Trophoblast cell (in vitro differentiated cells and primary cell): ENCODE data around the gene ARHGAP6.

Source experiments
- DNase-seq, 2 donors: peaks; one replicate each; pipeline ENCODE4 v3.0.0-alpha.2; 2016
- H2AFZ ChIP-seq: 2 replicates; pipeline ENCODE4 v1.6.1; 2013; ENCODE audit warnings: low read length, moderate library complexity, mild to moderate bottlenecking; ENCODE audit not compliant: insufficient read depth, poor library complexity
- H2AK5ac ChIP-seq: 2 replicates; pipeline ENCODE4 v1.6.1; 2013; ENCODE audit warnings: mild to moderate bottlenecking, low read length
- H2BK120ac ChIP-seq: 2 replicates; pipeline ENCODE4 v1.6.1; 2013; ENCODE audit warnings: low read length, mild to moderate bottlenecking, moderate library complexity; ENCODE audit not compliant: insufficient read depth, poor library complexity
- H2BK12ac ChIP-seq: 2 replicates; pipeline ENCODE4 v1.6.1; 2013; ENCODE audit warnings: mild to moderate bottlenecking, low read length, moderate library complexity
- H2BK5ac ChIP-seq: 2 replicates; pipeline ENCODE4 v1.6.1; 2013; ENCODE audit warnings: low read length, low read depth, moderate library complexity, mild to moderate bottlenecking; ENCODE audit not compliant: poor library complexity
- H3K14ac ChIP-seq: 2 replicates; pipeline ENCODE4 v1.6.1; 2013; ENCODE audit warnings: mild to moderate bottlenecking, low read length
- H3K18ac ChIP-seq: 2 replicates; pipeline ENCODE4 v1.6.1; 2013; ENCODE audit warnings: mild to moderate bottlenecking, low read length
- H3K23ac ChIP-seq: 2 replicates; pipeline ENCODE4 v1.6.1; 2013; ENCODE audit warnings: low read length
- H3K27ac ChIP-seq: 2 replicates; pipeline ENCODE4 v1.5.1; 2013; ENCODE audit warnings: low read depth, mild to moderate bottlenecking, inconsistent platforms, low read length, moderate library complexity
- H3K27me3 ChIP-seq: 2 replicates; pipeline ENCODE4 v1.6.1; 2013; ENCODE audit warnings: inconsistent platforms, mild to moderate bottlenecking, low read length, moderate library complexity; ENCODE audit not compliant: insufficient read depth
- H3K36me3 ChIP-seq, 2 experiments: 1 replicate in 1 of 2; 2 replicates in 1 of 2; pipeline ENCODE4 v1.6.1; 2013; ENCODE audit warnings: low read length in 2 of 2, mild to moderate bottlenecking in 2 of 2, moderate library complexity in 1 of 2; ENCODE audit not compliant: insufficient read depth in 2 of 2, control insufficient read depth in 1 of 2
- H3K4ac ChIP-seq: 2 replicates; pipeline ENCODE4 v1.6.1; 2013; ENCODE audit warnings: low read depth, mild to moderate bottlenecking, low read length, moderate library complexity
- H3K4me1 ChIP-seq, 2 experiments: 1 replicate in 1 of 2; 2 replicates in 1 of 2; pipeline ENCODE4 v1.6.1; 2013; ENCODE audit warnings: low read length in 2 of 2, mild to moderate bottlenecking in 2 of 2, moderate library complexity in 1 of 2; ENCODE audit not compliant: insufficient read depth in 2 of 2, control insufficient read depth in 1 of 2
- H3K4me2 ChIP-seq: 2 replicates; pipeline ENCODE4 v1.6.1; 2013; ENCODE audit warnings: inconsistent platforms, mild to moderate bottlenecking, low read length, moderate library complexity
- H3K4me3 ChIP-seq: 2 replicates; pipeline ENCODE4 v1.5.1; 2013; ENCODE audit warnings: mild to moderate bottlenecking, low read depth, low read length, inconsistent platforms
- H3K79me1 ChIP-seq: one replicate; pipeline ENCODE4 v1.6.1; 2013; ENCODE audit warnings: low read length
- H3K79me2 ChIP-seq: 2 replicates; pipeline ENCODE4 v1.6.1; 2013; ENCODE audit warnings: low read length, mild to moderate bottlenecking; ENCODE audit not compliant: control insufficient read depth, insufficient read depth, poor library complexity
- H3K9ac ChIP-seq: 2 replicates; pipeline ENCODE4 v1.6.1; 2013; ENCODE audit warnings: mild to moderate bottlenecking, low read length
- H3K9me3 ChIP-seq: 2 replicates; pipeline ENCODE4 v1.6.1; 2013; ENCODE audit warnings: low read depth, mild to moderate bottlenecking, control low read depth, inconsistent platforms, low read length; ENCODE audit not compliant: insufficient read depth
- H4K12ac ChIP-seq: 2 replicates; pipeline ENCODE4 v1.6.1; 2013; ENCODE audit warnings: low read depth, mild to moderate bottlenecking, low read length, moderate library complexity
- H4K8ac ChIP-seq: 2 replicates; pipeline ENCODE4 v1.6.1; 2013; ENCODE audit warnings: low read depth, mild to moderate bottlenecking, low read length, moderate library complexity
- H4K91ac ChIP-seq: one replicate; pipeline ENCODE4 v1.6.1; 2013; ENCODE audit warnings: low read depth, mild to moderate bottlenecking, low read length, moderate library complexity
- WGBS: extraction: QIAGEN DNeasy Blood & Tissue Kit; methylation state at CpG from one replicate; pipeline ENCODE4 v1.1.7; 2013; ENCODE audit warnings: missing lambda C conversion rate; ENCODE audit not compliant: insufficient read length, insufficient coverage; ENCODE audit errors: extremely low coverage; 5-methylcytosine and 5-hydroxymethylcytosine counted together

ARHGAP6 gene

DNA sequence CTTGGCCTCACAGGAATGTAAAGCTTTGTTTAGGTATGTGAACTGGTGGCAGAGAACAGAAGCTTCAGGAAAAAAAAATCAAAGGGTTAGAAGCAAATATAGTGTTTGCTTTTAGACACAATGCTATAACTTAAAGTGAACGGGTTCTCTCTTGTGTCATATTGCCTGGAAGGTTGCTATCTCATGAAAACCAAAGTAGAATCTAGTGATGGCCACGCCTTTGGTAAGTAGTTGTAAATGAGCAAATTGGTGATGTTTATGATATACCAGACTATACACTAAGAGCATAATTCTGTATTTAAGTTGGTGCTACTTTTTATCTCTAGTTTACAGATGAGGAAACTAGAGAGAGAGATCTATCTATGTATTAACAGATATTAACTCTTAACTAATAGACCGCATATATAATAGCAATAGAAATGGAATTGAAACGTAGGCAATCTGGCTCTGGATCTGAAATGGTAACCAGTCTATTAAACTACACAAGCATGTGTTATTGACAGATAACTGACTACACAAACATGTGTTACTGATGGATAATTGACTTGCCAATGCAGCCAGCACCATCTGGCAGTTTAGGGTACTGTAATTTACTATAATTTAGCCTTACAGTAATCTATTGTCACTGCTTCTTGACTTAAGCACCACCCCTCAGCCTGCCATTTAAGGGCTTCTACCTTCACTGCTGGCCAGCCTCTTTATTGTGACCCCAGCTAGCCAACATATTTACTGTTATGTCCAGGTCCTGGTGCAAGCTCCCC, 513.7 kb downstream of the ARHGAP6 start:
- Histone ChIP-seq H4K91ac (no peak overlapping the region), H4K8ac (no peak overlapping the region), H2BK12ac (no peak overlapping the region), H3K4me2 (no peak overlapping the region), H3K4me1 (no peaks in the 10 kb centered on the region), H3K27ac (no peak overlapping the region), H3K4ac (no peak overlapping the region), H3K4me3 (no peak overlapping the region), H2AFZ (no peak overlapping the region), H3K79me2 (no peaks in the 10 kb centered on the region), H2AK5ac (no peak overlapping the region), H2BK120ac (no peak overlapping the region), H2BK5ac (no peak overlapping the region), H3K27me3 (no peaks in the 10 kb centered on the region), H4K12ac (no peak overlapping the region), H3K9ac (no peak overlapping the region), H3K9me3 (no peaks in the 10 kb centered on the region), H3K79me1 (no peaks in the 10 kb centered on the region), H3K18ac (no peak overlapping the region), H3K14ac (no peak overlapping the region), H3K36me3 (no peaks in the 10 kb centered on the region), H3K23ac (no peak overlapping the region)
- no peak for DNase-seq
- WGBS = no CpG with 5 or more reads among the region's 4 CpGs

GRCh38 chrX:11148401-11148800, 517.3 kb downstream of the ARHGAP6 start:
- Histone ChIP-seq H2AK5ac (no peak overlapping the region), H3K14ac (no peak overlapping the region), H2BK5ac (no peak overlapping the region), H2BK12ac (no peak overlapping the region), H4K12ac (no peak overlapping the region), H3K36me3 (no peaks in the 10 kb centered on the region), H3K4me1 (no peaks in the 10 kb centered on the region), H3K4ac (no peak overlapping the region), H2AFZ (no peak overlapping the region), H3K79me2 (no peaks in the 10 kb centered on the region), H3K18ac (no peak overlapping the region), H3K27ac (no peak overlapping the region), H3K4me2 (no peak overlapping the region), H4K91ac (no peak overlapping the region), H2BK120ac (no peak overlapping the region), H4K8ac (no peak overlapping the region), H3K9me3 (no peaks in the 10 kb centered on the region), H3K23ac (no peak overlapping the region), H3K9ac (no peak overlapping the region), H3K27me3 (no peaks in the 10 kb centered on the region), H3K79me1 (no peaks in the 10 kb centered on the region), H3K4me3 (no peak overlapping the region)
- no CpG with 5 or more reads among the region's 7 CpGs for WGBS
- no peak for DNase-seq

- no peak overlapping the region for H3K4me3 ChIP-seq
- no CpG with 5 or more reads among the region's 1 CpG for WGBS
These were observed 519.3 kb downstream of the ARHGAP6 start for GRCh38 chrX:11146411-11146810.

GRCh38 chrX:11143931-11144678, 521.6 kb downstream of the ARHGAP6 start:
- Histone ChIP-seq H3K4me3 (no peak overlapping the region), H3K4ac (no peak overlapping the region), H3K9ac (no peak overlapping the region), H3K27ac (no peak overlapping the region), H3K9me3 (no peaks in the 10 kb centered on the region), H3K36me3 (no peaks in the 10 kb centered on the region), H4K91ac (no peak overlapping the region), H4K12ac (no peak overlapping the region), H3K27me3 (no peaks in the 10 kb centered on the region), H2BK5ac (no peak overlapping the region), H3K79me2 (no peaks in the 10 kb centered on the region), H4K8ac (no peak overlapping the region), H3K23ac (no peak overlapping the region), H3K14ac (no peak overlapping the region), H2AFZ (no peak overlapping the region), H2BK120ac (no peak overlapping the region), H2AK5ac (no peak overlapping the region), H3K4me2 (no peak overlapping the region), H3K4me1 (no peaks in the 10 kb centered on the region), H3K79me1 (no peaks in the 10 kb centered on the region), H2BK12ac (no peak overlapping the region), H3K18ac (no peak overlapping the region)
- DNase-seq = peak; percentile 33 to 85
- WGBS = no CpG with 5 or more reads among the region's 20 CpGs

More at GRCh38 chrX:11146411-11146810, 519.3 kb downstream of the ARHGAP6 start:
- Histone ChIP-seq H2BK5ac (no peak overlapping the region), H2BK12ac (peak overlapping the region; percentile 20), H3K14ac (no peak overlapping the region), H3K79me2 (no peaks in the 10 kb centered on the region), H3K36me3 (no peaks in the 10 kb centered on the region), H3K27me3 (no peaks in the 10 kb centered on the region), H2AK5ac (no peak overlapping the region), H2BK120ac (no peak overlapping the region), H4K91ac (peak overlapping the region; percentile 3), H3K79me1 (no peaks in the 10 kb centered on the region), H3K18ac (no peak overlapping the region), H3K23ac (no peak overlapping the region), H4K12ac (no peak overlapping the region), H3K4me2 (no peak overlapping the region), H3K9ac (no peak overlapping the region), H3K4ac (no peak overlapping the region), H3K27ac (no peak overlapping the region), H3K9me3 (no peaks in the 10 kb centered on the region), H2AFZ (no peak overlapping the region), H4K8ac (no peak overlapping the region), H3K4me1 (no peaks in the 10 kb centered on the region)
- DNase-seq = no peak
